ENCODE results near the gene MYOT.

Gene MYOT

DNA sequence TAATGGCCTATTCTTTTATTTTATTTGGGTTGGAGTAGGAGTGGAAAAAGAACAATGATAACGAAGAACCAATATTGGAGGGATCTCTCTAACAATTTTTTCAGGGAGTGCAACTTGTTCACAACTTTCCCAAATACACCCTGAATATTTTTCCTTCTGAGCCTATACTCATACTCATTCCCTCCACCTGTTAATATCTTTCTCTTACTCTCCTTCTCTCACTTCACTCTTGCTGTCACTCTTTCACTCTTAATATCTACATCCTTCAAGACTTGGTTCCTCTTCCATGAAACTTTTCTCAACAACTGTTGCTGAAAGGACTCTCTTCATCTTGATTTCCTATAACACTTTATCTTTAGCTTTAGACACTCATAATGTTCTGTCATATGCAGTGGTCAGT lies 39.0 kb upstream of the MYOT start:
- DNase-seq (ENCODE audit: low read depth): no peak
- TF ChIP-seq, protein P1, sequence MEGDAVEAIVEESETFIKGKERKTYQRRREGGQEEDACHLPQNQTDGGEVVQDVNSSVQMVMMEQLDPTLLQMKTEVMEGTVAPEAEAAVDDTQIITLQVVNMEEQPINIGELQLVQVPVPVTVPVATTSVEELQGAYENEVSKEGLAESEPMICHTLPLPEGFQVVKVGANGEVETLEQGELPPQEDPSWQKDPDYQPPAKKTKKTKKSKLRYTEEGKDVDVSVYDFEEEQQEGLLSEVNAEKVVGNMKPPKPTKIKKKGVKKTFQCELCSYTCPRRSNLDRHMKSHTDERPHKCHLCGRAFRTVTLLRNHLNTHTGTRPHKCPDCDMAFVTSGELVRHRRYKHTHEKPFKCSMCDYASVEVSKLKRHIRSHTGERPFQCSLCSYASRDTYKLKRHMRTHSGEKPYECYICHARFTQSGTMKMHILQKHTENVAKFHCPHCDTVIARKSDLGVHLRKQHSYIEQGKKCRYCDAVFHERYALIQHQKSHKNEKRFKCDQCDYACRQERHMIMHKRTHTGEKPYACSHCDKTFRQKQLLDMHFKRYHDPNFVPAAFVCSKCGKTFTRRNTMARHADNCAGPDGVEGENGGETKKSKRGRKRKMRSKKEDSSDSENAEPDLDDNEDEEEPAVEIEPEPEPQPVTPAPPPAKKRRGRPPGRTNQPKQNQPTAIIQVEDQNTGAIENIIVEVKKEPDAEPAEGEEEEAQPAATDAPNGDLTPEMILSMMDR (IDR thresholded peaks at IDR 0.05; ENCODE audit: insufficient read depth, low read depth, low read length, missing control alignments): no peak
- H3K4me3 ChIP-seq (ENCODE audit: low read length): no peak overlapping the region

DNA sequence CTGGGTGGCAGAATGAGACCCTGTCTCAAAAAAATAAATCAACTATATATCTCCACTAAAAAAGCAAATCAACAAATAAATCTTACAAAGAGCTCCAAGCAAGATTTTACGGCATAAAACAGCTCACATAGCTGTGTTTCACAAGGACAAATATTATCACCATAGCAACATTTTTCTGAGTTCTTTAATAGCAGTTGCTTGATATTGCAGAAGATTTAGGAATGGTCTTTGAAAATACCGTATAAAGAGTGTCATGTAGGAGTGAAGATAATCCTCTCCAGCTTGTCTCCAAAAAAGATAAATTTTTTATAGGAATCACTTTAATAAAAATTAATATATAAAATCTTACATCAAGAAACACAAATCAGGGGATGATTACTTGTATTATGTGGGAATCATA lies 36.6 kb upstream of the MYOT start:
- DNase-seq (ENCODE audit: low read depth): no peak
- TF ChIP-seq, protein P1 (IDR thresholded peaks at IDR 0.05; ENCODE audit: insufficient read depth, low read depth, low read length, missing control alignments): no peak
- H3K4me3 ChIP-seq (ENCODE audit: low read length): no peak overlapping the region

DNA sequence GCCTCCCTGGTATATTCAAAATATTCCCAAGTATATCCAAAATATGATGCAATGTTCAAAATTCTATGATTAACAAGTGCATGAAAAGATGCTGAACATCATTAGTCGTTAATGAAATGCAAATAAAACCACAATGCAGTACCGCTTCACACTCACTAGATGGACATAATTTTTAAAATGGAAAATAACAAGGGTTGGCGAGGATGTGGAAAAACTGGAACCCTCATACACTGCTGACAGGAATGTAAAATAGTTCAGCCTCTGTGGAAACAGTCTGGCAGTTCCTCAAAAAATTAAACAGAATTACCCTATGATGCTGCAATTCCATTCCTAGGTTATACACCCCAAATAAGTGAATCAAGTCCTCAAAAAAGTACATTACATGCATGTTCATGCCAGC lies 36.1 kb upstream of the MYOT start:
- H3K4me3 ChIP-seq (ENCODE audit: low read length): no peak overlapping the region
- no peak for DNase-seq (ENCODE audit: low read depth)
- TF ChIP-seq, protein P1 (IDR thresholded peaks at IDR 0.05; ENCODE audit: insufficient read depth, low read depth, low read length, missing control alignments): no peak

DNA sequence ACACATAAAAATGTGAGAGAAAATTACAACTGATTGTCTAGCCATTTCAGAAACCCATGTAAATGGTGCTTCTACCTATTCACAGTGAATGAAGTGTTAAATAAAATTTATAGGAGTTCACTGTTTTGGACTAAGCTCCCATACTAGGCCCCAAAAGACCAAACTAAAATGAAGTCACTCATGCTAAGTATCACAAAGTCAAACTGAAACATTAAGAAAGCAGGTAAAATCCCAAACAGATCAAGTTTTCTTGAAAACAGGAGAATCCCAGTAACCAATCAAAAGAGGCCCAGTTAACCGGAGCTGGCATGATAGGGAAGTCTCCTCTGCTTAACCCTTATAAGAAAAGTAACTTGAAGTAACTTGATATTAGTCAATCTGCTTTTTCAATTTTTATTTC lies 35.2 kb upstream of the MYOT start:
- DNase-seq (ENCODE audit: low read depth): no peak
- H3K4me3 ChIP-seq (ENCODE audit: low read length): no peak overlapping the region
- TF ChIP-seq, protein P1 (IDR thresholded peaks at IDR 0.05; ENCODE audit: insufficient read depth, low read depth, low read length, missing control alignments): no peak

DNA sequence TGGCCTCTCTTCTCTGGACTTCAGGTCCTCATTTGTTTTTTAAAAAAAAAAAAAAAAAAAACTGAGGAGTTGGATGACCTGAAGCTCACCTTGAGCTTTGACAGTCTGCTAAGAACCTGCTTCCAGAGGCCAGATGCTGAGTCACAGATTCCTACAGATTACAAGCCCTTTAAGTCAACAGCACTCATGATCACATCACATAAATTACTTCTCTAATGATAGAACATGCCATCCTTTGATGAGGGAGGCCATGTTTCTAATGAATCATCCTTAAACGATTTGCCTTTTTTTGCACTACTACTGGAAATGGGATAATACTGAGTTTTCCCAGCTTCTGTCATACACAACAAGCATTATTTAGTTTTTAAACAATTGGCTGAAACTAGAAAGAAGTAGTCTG lies 34.2 kb upstream of the MYOT start:
- TF ChIP-seq, protein P1 (IDR thresholded peaks at IDR 0.05; ENCODE audit: insufficient read depth, low read depth, low read length, missing control alignments): no peak
- peak; percentile 95 for DNase-seq (ENCODE audit: low read depth)
- no peak overlapping the region for H3K4me3 ChIP-seq (ENCODE audit: low read length)

DNA sequence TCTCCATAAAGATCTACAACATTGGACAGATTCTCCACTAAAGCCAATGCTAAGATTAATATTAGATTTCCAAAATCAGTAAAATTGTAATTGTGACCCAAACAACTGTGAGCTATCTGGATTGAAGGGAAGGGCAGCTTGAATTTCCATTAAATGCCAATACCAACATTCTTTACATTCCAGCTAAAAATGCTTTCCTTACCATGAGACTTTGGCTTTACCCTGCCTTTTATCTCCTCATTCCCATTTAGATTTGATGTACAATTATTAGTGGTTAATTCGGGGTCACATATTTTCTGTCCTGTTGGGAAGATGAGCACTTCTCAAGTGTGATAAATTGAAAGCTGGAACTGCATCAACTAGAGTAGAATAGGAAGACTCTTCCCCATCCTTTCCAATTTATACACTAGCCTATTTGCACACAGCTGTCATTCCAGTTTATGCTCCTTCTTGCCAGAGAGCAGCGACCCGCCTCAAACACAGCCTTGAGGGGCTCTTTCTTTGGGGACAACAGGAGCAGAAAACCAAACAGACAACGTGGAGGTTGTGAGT lies 33.1 kb upstream of the MYOT start:
- no peak for DNase-seq (ENCODE audit: low read depth)
- TF ChIP-seq, protein P1 (IDR thresholded peaks at IDR 0.05; ENCODE audit: insufficient read depth, low read depth, low read length, missing control alignments): no peak
- no peak overlapping the region for H3K4me3 ChIP-seq (ENCODE audit: low read length)

DNA sequence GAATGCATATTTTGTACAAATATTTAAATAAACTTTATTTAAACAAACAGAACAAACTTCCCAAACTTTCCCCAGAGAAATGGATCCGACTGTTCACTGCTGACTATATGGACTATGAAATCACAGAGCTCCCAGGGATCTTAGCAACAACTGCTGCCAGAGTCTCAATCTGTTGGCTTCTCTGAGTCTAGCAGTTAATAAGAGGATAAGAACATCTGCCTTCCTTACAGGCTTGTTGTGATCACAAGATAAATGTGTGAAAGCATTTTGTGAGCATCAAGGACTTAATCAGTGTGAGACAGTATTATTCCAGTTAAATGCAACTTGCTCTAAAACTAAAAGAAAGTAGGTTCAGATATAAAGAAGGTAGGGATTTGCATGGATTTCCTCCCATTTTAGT lies 31.4 kb upstream of the MYOT start:
- H3K4me3 ChIP-seq (ENCODE audit: low read length): no peak overlapping the region
- TF ChIP-seq, protein P1 (IDR thresholded peaks at IDR 0.05; ENCODE audit: insufficient read depth, low read depth, low read length, missing control alignments): no peak
- no peak for DNase-seq (ENCODE audit: low read depth)
